ENCODE results near the gene REPIN1.

DNA sequence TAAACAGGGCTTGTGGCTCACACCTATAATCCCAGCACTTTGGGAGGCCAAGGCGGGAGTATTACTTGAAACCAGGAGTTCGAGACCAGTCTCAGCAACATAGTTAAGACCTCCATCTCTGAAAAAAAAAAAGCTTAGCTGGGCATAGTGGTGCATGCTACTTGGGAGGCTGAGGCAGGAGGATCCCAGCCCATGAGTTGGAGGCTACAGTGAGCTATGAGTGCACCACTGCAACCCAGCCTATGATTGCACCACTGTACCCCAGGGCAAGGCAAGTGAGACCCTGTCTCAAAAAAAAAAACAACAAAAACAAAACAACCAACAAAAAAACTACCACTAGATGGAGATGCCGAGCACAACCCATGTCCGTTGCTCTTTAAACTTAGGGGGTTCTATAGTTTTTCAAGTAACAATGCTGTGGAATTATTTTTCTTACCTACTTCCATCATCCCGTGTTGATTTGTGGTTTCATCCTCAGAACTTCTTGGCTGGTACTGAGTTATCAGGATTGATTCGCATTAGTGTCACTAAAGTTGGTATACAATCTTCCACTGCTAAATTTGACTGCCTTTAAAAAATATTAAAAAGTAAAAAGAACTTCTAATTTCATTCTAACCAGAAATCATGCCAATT, 12.2 kb upstream of the REPIN1 start:
- TF ChIP-seq, protein P1, sequence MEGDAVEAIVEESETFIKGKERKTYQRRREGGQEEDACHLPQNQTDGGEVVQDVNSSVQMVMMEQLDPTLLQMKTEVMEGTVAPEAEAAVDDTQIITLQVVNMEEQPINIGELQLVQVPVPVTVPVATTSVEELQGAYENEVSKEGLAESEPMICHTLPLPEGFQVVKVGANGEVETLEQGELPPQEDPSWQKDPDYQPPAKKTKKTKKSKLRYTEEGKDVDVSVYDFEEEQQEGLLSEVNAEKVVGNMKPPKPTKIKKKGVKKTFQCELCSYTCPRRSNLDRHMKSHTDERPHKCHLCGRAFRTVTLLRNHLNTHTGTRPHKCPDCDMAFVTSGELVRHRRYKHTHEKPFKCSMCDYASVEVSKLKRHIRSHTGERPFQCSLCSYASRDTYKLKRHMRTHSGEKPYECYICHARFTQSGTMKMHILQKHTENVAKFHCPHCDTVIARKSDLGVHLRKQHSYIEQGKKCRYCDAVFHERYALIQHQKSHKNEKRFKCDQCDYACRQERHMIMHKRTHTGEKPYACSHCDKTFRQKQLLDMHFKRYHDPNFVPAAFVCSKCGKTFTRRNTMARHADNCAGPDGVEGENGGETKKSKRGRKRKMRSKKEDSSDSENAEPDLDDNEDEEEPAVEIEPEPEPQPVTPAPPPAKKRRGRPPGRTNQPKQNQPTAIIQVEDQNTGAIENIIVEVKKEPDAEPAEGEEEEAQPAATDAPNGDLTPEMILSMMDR (IDR thresholded peaks at IDR 0.05): peak in 1 of 3 experiments; percentile 48
- TF ChIP-seq POLR2A (IDR thresholded peaks at IDR 0.05): no peak
